Stimulated activated CD4-positive, alpha-beta T cell treated with anti-CD3 and anti-CD28 coated beads, Interleukin-1b, Interleukin-23, amount 100 ng/mL, for 4 hours (primary cell): ENCODE results near the gene RGS17.
A peak's percentile ranks its signal among the peaks of the same experiment; 100 is the strongest.
"Not testable (repeated sequence)": the region's sequence is repeated elsewhere in the genome, so short reads cannot be mapped to it uniquely, and the experiment has no call there.

ENCODE experiments used
- DNase-seq, 2 donors: peaks; one replicate each; pipeline ENCODE4 v3.0.0-alpha.2; 2020; ENCODE audit warnings: low read depth in 2 of 2

The RGS17 gene, protein sequence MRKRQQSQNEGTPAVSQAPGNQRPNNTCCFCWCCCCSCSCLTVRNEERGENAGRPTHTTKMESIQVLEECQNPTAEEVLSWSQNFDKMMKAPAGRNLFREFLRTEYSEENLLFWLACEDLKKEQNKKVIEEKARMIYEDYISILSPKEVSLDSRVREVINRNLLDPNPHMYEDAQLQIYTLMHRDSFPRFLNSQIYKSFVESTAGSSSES

DNA sequence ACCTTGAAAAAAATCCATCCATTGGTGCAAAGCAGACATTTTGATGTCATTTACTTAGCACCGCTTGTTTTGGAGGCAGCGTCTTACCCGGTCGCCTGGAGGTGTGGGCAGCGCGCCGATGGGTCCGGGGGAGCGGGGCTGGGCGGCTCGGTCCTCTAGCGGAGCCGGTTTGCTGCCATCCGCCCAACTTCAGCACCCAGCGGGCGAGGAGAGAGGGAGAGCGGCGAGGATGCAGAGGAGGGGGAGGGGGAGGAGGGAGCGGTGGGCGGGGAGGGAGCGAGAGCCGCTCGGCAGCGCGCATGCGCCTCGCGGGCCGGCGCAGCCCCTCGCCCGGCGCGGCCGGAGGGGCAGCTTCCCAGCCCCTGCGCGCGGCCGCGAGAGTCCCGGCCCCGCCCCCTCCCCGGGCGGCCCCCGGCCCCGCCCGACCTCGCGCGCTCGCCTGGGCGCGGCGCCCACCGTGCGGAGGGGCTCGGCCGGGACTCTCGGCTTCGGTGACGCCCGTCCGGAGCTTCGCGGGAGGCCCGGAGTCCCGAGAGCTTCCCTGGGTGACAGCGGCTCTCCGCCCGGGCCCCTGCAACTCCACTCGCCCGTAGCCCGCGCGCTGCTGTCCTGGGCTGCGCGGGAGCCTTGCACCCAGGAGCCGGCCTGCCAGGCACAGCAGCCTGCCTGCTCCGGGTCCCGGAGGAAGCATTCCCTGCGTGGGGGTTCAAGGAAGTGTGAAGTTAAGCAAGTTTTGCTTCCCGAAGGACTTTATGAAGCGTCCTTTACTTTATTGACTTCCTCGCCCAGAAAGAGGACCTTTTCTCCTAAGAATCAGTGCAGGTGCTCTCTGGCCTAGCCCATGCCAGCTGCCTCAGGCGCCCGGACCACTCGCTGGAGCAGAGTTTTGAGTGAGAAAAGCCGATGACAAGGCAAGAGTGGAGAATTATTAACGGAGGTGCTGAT, at the start of gene RGS17:
Gene RGS17 (minus strand): TSS at position 246 of the 945 bp plus-strand sequence. CDS start 87,264 bp downstream, outside the sequence.
- DNase-seq = peak in 1 of 2 donors; percentile 19

DNA sequence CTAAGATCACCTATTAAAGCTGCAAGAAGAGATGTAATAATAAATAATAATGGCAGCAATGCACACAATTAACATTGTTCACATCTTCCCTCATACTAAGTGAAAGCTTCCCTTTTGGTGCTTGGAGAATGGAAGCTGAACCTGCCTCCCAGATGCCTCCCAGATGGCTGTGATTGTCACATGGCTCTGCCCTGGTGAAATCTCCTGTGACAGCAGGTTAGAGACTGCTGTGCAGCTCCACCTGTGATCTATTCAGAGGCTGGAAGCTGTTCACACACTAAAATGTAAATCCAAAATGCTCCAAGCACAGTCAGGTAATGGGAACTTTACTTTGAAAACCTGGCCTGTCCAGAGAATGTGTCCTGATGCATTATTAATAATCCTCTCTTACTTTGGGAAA, 41.7 kb upstream of the RGS17 start:
- DNase-seq = no peak

DNA sequence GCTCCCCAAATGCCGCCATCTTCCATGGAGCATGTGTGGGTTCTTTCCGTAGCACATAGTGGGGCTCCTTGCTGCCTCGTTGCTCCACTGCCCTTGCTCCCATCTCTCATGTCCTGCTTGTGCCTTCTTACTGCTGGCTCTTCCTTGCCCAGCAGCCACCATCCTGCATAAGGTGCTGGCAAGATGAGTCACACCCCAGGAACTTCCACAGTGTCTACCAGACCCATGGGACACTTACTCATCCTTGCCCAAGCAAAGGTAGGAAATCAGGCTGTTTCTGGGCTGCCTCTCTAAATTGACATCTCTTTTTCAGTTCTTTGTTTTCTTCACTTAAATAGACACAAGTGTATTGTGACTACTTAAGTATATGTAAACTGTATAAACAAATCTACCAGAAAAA, 39.4 kb upstream of the RGS17 start:
- DNase-seq = no peak

DNA sequence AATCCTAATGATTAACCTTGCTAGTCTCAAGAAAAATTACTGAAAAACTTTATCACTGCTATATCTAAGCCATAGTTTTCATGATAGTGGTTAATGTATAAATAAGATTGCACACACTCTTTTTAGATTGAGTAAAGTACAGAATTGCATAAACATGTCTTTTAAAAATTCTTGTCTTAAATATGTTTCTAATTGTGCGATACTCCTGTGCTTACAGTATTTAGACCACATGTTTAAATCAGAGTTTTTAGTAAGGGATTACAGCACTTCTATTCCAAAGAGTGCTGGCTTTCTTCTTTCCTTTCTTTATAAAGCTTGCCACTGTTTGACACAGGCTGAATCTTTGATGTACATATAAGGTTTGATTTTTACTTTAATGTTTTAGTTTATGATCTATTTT, 36.8 kb upstream of the RGS17 start:
- no peak for DNase-seq

DNA sequence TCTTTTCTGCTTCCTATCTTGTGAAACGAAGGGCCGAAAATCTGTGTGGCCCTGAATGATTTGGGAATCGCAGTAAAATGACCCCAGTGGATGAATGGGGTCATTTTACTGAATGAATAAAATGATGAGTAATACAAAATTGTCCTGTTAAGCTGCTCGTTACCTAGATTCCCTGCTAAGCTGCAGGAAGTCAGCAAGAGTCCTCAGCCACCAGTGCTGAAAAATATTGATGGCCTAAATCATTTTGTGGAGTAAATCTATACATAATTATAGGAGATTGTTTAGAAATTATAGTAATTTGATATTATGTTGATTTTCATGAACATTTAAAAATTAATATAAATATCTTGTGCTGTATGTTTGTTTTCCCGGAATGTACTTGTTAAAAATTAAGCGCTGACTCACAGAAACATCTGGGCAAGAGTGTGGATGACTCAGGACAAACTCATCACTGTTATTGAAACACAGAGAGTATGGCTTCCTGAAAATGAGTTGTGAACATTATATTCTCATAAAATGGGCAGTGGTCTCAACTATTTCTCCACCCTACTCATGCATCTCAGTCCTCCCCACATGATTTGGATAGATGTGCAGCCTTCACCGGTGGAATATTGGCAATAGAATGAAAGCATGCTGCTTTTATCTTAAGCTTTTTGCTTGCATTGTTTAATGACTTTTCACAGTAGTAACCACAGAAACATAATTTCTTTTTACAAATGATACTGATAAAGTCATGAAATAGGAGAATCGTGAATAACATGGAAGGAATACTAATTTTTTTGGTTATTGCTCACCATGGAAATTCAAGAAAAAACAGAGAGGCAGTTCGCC, 36.2 kb upstream of the RGS17 start:
- no peak for DNase-seq

DNA sequence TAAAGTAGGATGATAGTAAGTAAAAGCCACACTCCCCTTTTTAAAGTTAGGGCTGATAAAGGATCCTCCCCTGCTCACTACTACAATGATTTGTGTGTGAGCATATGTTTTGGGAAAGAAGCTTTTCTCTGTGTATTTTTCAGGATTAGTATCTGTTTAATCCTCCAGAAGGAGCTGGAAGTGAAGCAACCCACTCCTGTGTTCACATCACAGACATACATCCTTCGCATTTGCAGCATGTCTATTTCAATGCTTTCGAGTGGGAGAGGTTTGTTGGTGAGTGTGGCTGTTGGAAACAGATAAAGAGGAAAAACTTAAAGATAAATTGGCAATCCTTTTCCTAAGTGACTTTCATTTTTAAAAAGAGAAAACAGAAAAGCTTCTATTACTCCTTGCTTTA, 31.6 kb upstream of the RGS17 start:
- no peak for DNase-seq

DNA sequence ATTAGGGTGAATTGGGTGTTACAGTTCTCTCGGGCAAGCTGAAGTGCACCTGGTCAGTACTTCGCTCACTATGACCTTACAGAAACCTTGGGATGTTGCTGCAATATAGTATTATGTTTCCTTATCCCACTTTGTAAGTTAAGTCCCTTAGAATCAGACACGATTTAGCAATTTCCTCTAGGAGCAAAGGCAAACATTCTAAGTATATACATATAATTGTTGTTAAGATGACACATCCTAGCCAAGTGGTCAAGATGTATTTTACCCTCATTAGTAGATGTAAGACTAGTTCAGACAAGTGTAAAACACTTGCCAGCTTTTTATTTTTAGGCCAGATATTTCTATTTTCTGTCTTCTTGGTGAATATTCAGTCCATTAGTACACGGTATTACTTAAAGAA, 31.1 kb upstream of the RGS17 start:
- DNase-seq = no peak

DNA sequence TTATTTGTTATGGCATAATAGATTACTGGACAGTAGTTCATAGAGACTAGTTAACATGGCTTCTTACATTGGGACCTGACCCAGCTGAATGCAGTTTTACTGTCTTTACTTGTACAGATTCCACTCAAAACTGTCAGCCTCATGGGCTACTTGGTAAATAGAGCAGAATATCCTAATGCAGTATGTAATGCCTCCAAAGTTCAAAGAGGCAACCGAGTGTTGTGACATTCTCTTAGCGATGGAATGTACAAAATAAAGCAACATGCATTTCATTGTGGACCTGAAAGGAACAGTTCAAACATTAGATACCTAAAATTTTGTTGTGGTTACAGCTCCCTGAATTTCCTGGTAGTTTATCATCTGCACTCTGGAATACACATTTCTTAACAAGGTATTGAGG, 29.1 kb upstream of the RGS17 start:
- no peak for DNase-seq

DNA sequence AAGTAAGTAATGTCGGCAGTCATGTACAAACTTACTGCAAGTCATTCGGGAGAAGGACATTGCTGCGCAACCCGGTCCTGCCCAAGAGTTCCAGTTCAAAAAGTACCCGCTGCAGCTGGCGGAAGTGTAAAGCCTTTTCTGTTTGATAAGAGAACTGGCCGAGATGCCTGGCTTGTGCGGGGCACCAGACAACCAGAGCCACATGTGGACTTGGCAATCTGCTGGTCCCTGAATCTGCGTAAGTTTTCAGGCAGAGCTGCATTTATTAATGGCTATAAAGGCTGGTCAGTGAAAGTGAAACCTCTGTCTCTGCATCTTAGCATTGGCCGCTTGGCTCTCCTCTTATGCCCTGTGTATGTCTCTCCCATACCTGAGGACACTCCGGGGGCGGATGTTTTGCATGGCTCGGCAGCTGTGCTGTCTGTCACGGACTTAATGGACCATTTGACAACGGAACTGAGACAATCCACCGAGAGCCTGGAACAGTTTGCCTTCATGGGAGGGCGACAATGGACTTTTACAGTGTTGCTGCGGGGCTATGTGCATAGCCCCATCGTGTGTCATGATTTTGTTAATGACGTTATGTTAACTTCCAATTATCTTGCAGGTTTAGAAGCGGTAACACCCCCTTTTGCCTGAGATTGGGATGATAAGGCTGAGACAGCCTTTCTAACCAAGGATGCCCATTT, 19.8 kb upstream of the RGS17 start:
- DNase-seq = no peak

DNA sequence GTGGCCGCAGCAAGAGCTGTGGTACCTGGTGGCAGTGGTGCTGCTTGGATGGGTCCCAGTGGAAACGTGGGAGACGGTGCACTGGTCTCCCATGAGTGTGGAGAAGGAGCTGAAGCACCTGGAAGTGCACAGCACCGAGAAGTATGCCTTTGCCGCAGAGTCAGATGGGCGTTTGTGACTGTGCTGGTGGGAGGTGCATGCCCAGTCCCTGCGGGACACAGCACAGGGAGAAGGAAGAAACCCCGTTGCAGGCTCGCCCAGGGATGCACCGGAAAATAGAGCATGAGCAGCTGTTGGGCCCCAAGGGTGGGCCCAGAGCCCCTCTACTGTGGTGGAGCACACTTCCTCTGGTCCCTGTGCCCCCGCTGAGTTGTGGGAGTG, 19.3 kb upstream of the RGS17 start:
- DNase-seq = no peak

DNA sequence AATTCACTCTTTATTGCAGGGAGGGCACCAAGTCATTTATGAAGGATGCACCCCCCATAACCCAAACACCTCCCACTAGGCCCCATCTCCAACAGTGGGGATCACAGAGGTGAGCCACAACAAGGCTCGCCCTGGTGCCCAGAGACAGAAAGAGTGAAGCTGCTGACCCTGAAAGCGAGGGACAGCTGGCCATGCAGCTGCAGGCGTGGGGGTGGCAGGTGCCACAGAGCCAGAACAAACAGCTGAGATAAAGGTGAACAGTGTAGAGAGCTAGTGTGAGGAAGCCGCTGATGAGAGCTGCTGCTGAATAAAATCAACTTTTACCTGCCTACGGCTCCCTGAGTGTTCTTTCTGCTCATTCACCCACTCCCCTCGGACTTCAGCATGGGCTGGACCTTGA, 18.8 kb upstream of the RGS17 start:
- DNase-seq = no peak

DNA sequence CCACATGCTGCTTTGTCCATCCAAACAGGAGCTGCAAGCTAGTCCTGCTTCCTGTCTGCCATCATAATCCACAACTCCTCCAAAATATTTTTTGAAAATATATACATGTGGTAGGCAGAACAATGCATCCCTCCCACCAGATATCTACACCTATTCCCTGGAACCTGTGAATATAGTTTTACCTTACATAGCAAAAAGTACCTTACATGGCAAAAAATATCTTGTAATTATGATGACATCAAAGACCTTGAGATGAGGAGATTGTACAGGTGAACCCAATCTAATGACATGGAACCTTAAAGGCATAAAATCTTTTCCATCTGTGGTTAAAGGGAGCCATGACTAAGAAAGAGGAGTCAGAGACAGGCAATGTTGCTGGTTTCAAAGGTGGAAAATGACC, 15.3 kb upstream of the RGS17 start:
- DNase-seq = no peak

DNA sequence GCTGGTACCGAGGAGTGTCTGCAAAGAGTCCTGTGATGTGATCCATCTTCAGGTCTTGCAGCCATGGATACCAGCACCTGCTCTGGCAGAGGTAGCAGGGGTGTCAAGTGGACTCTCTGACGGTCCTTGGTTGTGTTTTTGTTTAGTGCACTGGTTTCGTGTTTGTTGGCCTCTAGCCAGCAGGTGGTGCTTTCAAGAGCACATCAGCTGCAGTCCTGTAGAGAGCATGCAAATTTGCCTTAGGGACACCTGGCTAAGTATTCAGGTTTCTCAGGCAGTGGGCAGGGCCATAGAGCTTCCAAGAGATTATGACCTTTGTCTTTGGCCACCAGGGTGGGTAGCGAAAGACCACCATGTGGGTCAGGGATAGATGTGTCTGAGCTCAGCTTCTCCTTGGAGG, 14.5 kb upstream of the RGS17 start:
- no peak for DNase-seq

DNA sequence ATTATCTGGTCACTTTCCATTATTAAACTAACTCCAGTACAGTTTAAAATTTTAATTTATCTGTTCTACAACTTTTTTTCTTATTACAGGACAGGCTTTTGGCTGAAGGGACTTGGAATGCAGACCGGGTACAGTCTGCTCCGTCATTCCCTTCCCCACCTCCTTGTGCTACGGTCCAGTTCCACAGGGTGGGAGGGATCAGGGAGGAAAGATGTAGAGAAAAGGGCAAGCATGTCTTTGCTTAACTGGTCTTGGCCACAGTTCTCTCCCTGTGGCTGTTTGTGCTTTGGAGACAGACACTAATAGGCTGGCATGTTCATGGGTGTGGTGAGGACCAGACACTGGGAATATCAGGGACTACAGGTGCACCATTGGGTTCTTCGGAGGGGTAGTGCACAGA, 12.1 kb upstream of the RGS17 start:
- DNase-seq = no peak

DNA sequence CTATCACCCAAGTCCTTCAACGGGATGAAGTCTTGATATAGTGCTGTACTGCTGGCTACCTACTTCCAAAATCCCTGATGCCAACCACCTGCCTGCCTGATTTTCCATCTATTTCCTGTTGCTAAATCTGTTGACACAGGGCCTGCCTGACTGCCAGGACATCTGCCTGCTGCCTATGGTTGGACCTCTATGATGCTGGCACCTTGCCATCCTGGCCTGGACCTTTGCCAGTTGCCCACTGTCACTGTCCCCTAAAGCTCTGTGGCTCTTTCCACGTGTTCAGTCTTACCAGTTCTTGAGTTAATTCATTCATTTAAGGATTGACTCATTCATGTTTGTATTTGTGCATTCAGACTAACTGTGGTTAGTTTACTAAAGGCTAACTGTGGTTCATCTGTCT, 9.2 kb upstream of the RGS17 start:
- DNase-seq = no peak

DNA sequence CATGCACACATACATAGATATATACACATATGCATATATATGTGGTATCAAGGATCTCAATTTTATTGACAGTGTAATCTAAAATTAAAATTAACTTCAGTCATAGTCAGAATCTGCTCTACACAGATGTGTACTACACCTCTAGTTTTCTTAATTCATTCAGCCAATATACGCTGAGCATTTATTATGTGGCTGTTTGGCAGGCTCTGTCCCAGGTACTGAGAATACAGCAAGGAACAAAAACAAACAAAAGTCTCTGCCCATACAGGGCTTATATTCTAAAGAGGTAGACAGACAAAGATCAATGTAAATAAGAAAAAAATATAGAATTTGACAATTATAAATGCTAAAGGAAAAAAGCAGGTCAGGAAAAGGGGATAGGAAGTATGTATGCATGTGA, 7.8 kb upstream of the RGS17 start:
- no peak for DNase-seq

DNA sequence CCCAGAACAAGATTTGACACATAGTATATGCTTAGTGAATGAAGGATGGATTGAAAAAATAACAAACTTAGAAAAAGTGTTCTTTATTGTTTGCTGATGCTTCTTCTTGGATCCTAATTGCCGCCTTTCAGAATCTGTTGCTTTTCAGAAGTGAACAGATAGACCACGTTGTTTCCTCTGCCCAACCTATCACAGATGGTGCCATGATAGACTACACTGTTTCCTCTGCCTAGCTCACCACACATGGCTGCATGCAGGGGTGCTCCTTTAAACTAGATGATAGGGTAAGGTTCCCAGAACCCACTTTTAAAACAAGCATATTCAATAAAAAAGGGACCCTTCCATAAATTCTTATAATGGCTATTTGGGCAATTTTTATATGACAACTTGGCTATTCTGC, 4.6 kb upstream of the RGS17 start:
- no peak for DNase-seq

DNA sequence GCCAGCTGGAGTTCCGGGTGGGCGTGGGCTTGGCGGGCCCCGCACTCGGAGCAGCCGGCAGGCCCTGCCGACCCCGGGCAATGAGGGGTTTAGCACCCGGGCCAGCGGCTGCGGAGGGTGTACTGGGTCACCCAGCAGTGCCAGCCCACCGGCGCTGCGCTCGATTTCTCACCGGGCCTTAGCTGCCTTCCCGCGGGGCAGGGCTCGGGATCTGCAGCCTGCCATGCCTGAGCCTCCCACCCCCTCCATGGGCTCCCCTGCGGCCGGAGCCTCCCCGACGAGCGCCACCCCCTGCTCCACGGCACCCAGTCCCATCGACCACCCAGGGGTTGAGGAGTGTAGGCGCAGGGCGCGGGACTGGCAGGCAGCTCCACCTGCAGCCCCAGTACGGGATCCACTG, 2.6 kb upstream of the RGS17 start:
- DNase-seq = not testable (repeated sequence)

DNA sequence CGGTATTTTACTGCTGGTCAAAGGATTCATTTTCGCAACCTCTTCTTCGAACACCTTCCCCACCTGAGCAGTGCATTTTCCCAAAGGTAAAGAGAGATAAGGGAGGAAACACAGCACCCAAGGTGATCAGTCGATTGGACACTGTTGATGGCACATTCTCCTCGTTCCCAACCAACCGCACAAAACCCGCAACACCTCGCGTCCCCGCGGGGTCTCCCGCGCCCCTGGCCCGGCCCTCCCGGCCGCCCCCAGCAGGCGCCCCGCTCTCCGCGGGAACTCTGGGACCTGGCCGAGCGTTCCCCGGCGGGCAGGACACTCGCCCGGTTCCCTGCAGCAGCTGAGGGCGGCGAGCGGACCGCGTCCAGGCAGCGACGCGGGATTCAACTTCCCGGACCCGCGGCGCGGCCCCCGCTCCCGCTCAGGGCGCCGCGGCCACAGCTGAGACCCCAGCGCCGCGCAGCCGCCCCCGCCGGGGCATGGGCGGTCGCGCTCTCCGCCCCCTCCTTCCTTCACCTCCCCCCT, 506 bp downstream of the RGS17 start:
- DNase-seq = no peak

DNA sequence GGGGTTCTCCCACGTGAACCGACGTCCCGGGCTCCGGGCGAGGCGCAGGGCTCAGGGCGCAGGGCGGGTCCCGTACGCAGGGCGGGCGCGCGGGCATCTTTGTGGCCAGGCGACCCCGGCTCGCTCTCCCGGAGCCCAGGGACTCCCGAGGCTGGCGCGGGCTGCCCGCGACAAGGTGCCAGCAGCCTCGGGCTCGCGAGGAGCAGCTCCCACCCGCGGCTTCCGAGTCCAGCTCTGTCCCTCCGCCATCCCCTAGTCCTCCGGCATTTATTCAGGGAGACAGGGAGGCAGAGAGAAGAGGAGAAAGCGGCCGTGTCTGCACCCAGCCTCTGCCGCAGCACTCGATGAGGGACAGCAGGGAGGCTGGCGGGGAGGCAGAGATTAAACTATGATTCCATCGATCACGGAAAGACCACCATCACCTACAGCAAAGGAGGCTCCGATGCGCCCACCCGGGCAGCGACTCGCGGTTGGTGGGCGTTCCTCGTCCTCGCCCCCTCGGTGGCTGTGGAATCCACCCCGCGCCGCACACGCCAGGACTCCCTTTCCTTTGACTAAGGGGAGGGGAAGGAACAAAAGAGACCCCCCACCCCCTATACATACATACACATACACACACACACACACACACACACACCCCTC, 1.1 kb downstream of the RGS17 start:
- DNase-seq = no peak

DNA sequence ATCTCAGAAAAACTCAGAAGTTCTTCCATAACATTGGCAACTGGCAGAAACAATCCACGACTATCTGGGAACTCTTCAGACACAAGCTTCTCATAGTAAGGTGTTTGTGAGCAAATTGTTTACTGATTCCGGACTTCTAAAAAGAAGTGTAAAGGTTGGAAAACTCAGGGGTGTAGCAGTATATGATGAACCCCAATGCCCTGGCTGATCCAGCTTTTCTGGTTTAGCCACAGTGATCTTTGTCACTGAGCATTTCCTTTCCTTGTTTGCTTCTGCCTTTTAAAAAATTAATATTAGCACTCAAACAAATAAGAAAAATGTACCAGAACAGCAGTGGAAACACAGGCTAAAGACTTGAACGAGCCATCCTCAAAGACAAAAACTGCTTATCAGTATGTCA, 4.9 kb downstream of the RGS17 start:
- no peak for DNase-seq
